HFF-Myc (cell line): ENCODE measurements around the gene GSTO1.

Experiments used
- DNase-seq: peaks from one replicate; pipeline ENCODE4 v3.0.0-alpha.2; 2011; ENCODE audit warnings: low read depth; ENCODE audit errors: extremely low read depth
- H3K4me3 ChIP-seq: replicated peaks from 2 replicates; pipeline ENCODE4 v1.5.1; 2011; ENCODE audit warnings: low read depth, mild to moderate bottlenecking, control low read depth, low read length
- TF ChIP-seq, protein P1 (sequence below): IDR thresholded peaks from 2 replicates; pipeline ENCODE4 v1.5.1; 2012; ENCODE audit warnings: mild to moderate bottlenecking, low read depth, low read length, control low read depth; ENCODE audit errors: missing control alignments

GSTO1 gene

DNA sequence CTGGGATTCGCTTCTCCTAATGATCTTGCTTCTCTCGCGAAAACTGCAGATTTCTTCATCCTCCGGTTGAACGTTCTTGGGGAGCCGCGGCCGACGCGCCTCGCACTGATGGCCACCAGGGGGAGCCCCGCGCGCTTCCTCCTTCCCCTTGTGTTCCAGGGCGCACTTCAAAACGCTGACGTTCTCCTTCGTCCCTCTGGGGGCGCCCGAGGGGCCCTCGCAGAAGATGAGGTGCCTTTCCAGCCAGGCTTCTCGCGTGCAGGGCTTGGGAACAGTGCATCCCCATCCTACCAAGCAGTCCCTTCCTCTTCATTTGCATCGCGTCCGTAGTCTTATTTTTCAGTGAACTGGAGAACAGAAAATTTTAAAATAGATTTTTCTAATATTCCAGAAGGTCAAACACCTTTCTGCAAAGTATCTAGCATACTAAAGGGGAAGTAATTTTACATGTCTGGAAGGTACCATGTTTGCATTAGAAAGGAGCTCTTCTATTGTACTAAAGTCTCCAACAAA, 36.8 kb downstream of the GSTO1 start:
- DNase-seq = peak; percentile 56

DNA sequence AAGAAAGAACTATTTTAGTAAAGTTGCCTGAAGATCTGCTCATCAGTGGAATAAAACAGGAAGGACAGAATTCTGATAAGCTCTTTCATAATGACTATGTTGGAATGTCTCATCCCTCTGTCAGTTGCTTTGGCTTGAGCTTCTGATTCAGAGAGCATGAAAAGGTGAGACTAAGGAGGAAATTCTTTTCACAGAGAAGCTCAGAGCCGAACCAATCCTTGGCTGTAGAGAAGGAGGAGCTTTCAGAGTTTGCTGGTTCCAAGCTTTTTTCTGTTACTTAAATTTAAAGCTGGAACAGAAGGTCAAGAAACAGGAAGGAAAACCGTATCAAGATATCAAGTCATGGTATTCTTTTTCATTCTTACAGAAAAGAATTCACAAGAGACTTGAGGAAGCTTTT, 38.3 kb downstream of the GSTO1 start:
- no peak for DNase-seq
- TF ChIP-seq, protein P1, sequence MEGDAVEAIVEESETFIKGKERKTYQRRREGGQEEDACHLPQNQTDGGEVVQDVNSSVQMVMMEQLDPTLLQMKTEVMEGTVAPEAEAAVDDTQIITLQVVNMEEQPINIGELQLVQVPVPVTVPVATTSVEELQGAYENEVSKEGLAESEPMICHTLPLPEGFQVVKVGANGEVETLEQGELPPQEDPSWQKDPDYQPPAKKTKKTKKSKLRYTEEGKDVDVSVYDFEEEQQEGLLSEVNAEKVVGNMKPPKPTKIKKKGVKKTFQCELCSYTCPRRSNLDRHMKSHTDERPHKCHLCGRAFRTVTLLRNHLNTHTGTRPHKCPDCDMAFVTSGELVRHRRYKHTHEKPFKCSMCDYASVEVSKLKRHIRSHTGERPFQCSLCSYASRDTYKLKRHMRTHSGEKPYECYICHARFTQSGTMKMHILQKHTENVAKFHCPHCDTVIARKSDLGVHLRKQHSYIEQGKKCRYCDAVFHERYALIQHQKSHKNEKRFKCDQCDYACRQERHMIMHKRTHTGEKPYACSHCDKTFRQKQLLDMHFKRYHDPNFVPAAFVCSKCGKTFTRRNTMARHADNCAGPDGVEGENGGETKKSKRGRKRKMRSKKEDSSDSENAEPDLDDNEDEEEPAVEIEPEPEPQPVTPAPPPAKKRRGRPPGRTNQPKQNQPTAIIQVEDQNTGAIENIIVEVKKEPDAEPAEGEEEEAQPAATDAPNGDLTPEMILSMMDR = no peak
- H3K4me3 ChIP-seq = no peak overlapping the region

More for the DNA sequence above, 36.8 kb downstream of the GSTO1 start:
- TF ChIP-seq, protein P1 = peak; percentile 100
- no peak overlapping the region for H3K4me3 ChIP-seq

DNA sequence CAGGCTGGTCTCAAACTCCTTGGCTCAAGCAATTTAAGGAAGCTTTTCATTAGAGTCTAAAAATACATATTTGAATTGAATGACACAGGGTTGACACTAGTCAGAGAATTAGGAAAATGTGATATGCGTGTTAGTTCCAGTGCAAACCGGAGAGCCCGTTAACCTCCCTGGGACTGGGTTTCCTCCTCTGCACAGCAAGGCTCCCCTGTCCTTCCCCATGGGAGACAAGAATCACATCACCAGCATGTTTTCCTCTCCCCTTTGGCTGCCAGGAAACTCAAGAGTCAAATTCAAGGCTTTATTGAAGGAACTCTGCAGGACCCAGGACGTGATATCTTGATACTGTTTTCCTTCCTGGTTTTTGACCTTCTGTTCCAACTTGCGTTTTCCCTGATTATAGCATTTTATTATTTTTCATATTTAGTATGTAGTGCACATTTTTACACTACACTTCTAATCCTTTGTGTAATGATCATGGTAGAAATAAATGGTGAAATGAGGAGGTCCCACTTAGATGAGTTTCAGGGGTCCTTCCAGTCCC, 39.2 kb downstream of the GSTO1 start:
- no peak overlapping the region for H3K4me3 ChIP-seq
- no peak for DNase-seq
- TF ChIP-seq, protein P1 = no peak

DNA sequence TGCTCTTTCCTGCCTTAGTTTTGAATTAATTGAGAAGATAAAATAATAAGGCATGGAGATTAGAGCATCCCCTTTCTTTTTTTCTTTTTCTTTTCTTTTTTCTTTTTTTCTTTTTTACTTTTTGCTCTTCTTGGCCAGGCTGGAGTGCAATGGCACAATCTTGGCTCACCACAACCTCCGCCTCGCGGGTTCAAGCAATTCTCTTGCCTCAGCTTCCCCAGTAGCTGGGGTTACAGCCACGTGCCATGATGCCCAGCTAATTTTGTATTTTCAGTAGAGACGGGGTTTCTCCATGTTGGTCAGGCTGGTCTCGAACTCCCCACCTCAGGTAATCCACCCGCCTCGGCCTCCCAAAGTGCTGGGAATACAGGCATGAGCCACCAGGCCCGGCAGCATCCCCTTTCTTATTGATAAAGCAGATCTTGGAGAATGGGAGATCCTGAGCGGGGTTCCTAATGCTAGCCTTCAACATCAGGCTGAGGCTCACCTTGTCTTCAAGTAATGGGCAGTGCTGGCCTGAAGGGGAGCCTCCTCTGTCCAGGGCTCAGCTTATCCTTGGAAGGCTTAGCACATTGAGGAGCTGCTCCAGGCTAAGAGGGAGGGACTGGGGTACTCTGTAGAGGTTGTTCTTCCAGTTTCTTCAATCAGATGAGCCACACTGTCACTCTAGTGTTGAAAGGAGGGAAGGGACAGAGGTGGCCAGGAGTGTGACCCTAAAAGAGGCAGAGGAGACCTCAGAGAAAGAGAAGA, 42.2 kb downstream of the GSTO1 start:
- TF ChIP-seq, protein P1 = no peak
- no peak overlapping the region for H3K4me3 ChIP-seq
- DNase-seq = no peak

DNA sequence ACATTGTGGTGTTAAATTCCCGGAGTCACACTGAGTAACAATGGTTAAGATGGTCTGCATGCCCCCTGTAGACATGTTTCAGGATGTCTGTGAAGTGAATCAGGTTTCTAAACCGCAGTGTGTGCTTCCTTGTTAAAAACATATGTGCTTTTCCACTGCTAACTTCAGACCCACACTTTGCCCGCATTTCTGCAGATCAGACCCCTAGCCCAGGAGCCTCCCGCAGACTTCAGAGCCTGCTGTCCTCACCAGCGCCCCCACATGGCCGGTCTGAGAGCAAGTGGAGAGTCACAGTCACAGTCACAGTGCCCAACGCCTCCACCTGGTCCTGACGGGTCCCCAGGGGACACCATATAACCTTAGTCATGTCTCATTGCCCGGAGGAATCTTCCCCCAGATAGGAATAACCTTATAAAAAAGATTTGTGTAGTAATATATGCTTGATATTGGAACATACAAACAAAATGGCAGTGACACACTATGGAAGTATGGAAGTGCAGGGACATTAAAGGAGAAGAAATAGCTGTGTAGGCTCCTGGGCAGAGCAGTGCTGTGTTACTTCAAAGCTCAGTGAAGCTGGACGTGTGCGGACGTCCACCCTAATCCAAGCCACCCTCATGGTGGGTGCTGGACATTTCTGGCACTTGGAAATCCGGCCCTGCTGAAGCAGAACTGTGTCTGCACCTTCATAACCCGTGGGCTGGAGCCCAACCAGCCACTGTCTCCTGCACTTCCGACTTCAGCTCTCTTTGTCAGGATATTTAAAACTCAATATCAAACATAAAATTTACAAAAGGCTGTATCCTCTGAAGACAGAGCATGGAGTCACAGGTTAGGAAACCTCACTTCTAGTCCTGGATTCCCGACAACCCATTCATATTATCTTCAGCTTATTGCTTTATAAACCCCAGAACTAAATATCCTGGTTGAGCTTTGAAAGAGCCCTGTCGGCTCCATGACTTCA, 43.3 kb downstream of the GSTO1 start:
- DNase-seq = peak; percentile 75
- TF ChIP-seq, protein P1 = peak; percentile 87
- no peak overlapping the region for H3K4me3 ChIP-seq

DNA sequence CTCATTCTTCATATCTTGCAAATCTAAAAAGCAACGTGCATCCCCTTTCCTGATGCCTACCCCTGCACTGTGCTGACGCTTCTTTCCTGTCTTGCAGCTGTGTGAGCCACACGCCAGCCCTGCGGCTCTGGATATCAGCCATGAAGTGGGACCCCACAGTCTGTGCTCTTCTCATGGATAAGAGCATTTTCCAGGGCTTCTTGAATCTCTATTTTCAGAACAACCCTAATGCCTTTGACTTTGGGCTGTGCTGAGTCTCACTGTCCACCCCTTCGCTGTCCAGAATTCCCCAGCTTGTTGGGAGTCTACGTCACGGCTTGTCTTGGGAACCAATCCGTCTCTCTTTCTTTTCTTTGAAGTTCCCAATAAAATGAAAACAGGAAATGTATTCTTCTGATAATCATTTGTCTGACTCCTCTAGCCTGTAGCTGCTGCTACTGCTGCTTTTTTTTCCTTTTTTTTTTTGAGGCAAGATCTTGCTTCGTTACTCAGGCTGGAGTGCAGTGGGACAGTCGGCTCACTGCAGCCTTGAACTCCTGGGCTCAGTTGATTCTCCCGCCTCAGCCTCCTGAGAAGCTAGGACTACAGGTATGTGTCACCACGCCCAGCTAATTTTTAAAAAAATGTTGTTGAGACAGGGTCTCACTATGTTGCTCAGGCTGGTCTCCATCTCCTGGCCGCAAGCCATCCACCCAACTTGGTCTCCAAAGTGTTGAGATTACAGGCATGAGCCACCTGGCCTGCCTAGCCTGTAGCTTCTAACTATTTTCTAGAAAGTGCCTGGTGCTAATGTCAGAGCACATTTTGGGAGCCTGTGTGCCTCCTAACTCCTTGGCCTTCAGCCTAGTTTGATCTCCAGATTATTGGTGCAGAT, 44.6 kb downstream of the GSTO1 start:
- TF ChIP-seq, protein P1 = no peak
- no peak overlapping the region for H3K4me3 ChIP-seq
- DNase-seq = no peak
